ENCODE measurements around the gene SEC22C. TPM values are rescaled to one million over a fixed set of nuclear protein-coding genes. Genes with fewer than 3 reads are reported as not detected.
A peak's percentile ranks its signal among the peaks of the same experiment; 100 is the strongest.

The SEC22C gene
- total RNA-seq, 2 donors from 2014 or later = 35.2 to 38.4 TPM

- H3K9me3 Mint-ChIP-seq = no peaks in the 10 kb centered on the region
- H3K36me3 Mint-ChIP-seq (ENCODE audit: low read depth) = no peaks in the 10 kb centered on the region
- no peaks in the 10 kb centered on the region for H3K9me3 ChIP-seq (ENCODE audit: control insufficient read depth, low read length)
- H3K27ac Mint-ChIP-seq = peak within 1 kb of the TSS; percentile 80
- no peak for TF ChIP-seq CTCF (conservative IDR thresholded peaks at IDR 0.05)
- peaks cover 8% of the 10 kb centered on the region for H3K4me1 ChIP-seq (ENCODE audit: control insufficient read depth, insufficient read depth, low read length)
- H3K4me3 Mint-ChIP-seq = peak within 1 kb of the TSS; percentile 66
- H3K36me3 ChIP-seq (ENCODE audit: control insufficient read depth, insufficient read depth, low read length) = no peaks in the 10 kb centered on the region
- 3 to 9% methylated on average over 22 to 67 of the region's 69 CpGs for WGBS, 2 experiments (ENCODE audit: insufficient coverage in 1 of 2, insufficient read length in 1 of 2)
- DNase-seq = peak; percentile 98
- H3K27ac ChIP-seq (ENCODE audit: low read depth, low read length) = no peak within 1 kb of the TSS
- peaks cover 56% of the 10 kb centered on the region for H3K27me3 ChIP-seq (ENCODE audit: control insufficient read depth, insufficient read depth, low read length, poor library complexity, severe bottlenecking)
- H3K9ac ChIP-seq (ENCODE audit: extremely low read depth, low read length, poor library complexity, severe bottlenecking) = no peak within 1 kb of the TSS
- H3K4me1 Mint-ChIP-seq = peaks cover 22% of the 10 kb centered on the region
- peak within 1 kb of the TSS; percentile 84 for H3K4me3 ChIP-seq (ENCODE audit: low read length)
- peaks cover 54% of the 10 kb centered on the region for H3K27me3 Mint-ChIP-seq (ENCODE audit: insufficient read depth)
Observed at GRCh38 chr3:42502429-42503250, 79.1 kb downstream of the SEC22C start, which contains the start of gene VIPR1. Gene VIPR1, plus strand, starts transcription at chr3:42502643. Its CDS starts 93 bp downstream, at chr3:42502736.

- H3K4me1 ChIP-seq (ENCODE audit: control insufficient read depth, insufficient read depth, low read length) = peaks cover 5% of the 10 kb centered on the region
- peak overlapping the region; percentile 66 for H3K4me3 Mint-ChIP-seq
- peak overlapping the region; percentile 84 for H3K4me3 ChIP-seq (ENCODE audit: low read length)
- 1 to 4% methylated on average over 32 to 46 of the region's 46 CpGs for WGBS, 2 experiments (ENCODE audit: insufficient coverage in 1 of 2, insufficient read length in 1 of 2)
- DNase-seq = peak; percentile 85
- peak overlapping the region; percentile 80 for H3K27ac Mint-ChIP-seq
- H3K36me3 Mint-ChIP-seq (ENCODE audit: low read depth) = no peaks in the 10 kb centered on the region
- TF ChIP-seq CTCF (conservative IDR thresholded peaks at IDR 0.05) = peak; percentile 72
- no peak overlapping the region for H3K27ac ChIP-seq (ENCODE audit: low read depth, low read length)
- peaks cover 56% of the 10 kb centered on the region for H3K27me3 ChIP-seq (ENCODE audit: control insufficient read depth, insufficient read depth, low read length, poor library complexity, severe bottlenecking)
- H3K9me3 Mint-ChIP-seq = no peaks in the 10 kb centered on the region
- H3K9ac ChIP-seq (ENCODE audit: extremely low read depth, low read length, poor library complexity, severe bottlenecking) = no peak overlapping the region
- no peaks in the 10 kb centered on the region for H3K9me3 ChIP-seq (ENCODE audit: control insufficient read depth, low read length)
- peaks cover 57% of the 10 kb centered on the region for H3K27me3 Mint-ChIP-seq (ENCODE audit: insufficient read depth)
- no peaks in the 10 kb centered on the region for H3K36me3 ChIP-seq (ENCODE audit: control insufficient read depth, insufficient read depth, low read length)
- H3K4me1 Mint-ChIP-seq = peaks cover 22% of the 10 kb centered on the region
Observed at GRCh38 chr3:42501681-42502428, 79.9 kb downstream of the SEC22C start.

GRCh38 chr3:42501321-42501680 lies 80.5 kb downstream of the SEC22C start:
- no peak for TF ChIP-seq CTCF (conservative IDR thresholded peaks at IDR 0.05)
- Histone ChIP-seq H3K9ac (ENCODE audit: extremely low read depth, low read length, poor library complexity, severe bottlenecking) (no peak overlapping the region), H3K27me3 (ENCODE audit: control insufficient read depth, insufficient read depth, low read length, poor library complexity, severe bottlenecking) (peaks cover 56% of the 10 kb centered on the region), H3K36me3 (ENCODE audit: control insufficient read depth, insufficient read depth, low read length) (no peaks in the 10 kb centered on the region), H3K4me1 (ENCODE audit: control insufficient read depth, insufficient read depth, low read length) (peaks cover 5% of the 10 kb centered on the region), H3K27ac (ENCODE audit: low read depth, low read length) (no peak overlapping the region), H3K9me3 (ENCODE audit: control insufficient read depth, low read length) (no peaks in the 10 kb centered on the region), H3K4me3 (ENCODE audit: low read length) (peak overlapping the region; percentile 84)
- DNase-seq = no peak
- peak overlapping the region; percentile 66 for H3K4me3 Mint-ChIP-seq
- H3K27ac Mint-ChIP-seq = no peak overlapping the region
- H3K36me3 Mint-ChIP-seq (ENCODE audit: low read depth) = no peaks in the 10 kb centered on the region
- WGBS, 2 experiments (ENCODE audit: insufficient coverage in 1 of 2, insufficient read length in 1 of 2) = 4 to 5% methylated on average over 11 to 27 of the region's 27 CpGs
- H3K9me3 Mint-ChIP-seq = no peaks in the 10 kb centered on the region
- H3K27me3 Mint-ChIP-seq (ENCODE audit: insufficient read depth) = peaks cover 57% of the 10 kb centered on the region
- H3K4me1 Mint-ChIP-seq = peaks cover 26% of the 10 kb centered on the region

All from endodermal cell (in vitro differentiated cells).